GM13976 (cell line): ENCODE data around the gene MCF2L2.

Experiments
- DNase-seq: peaks from one replicate; pipeline ENCODE4 v3.0.0; 2012; ENCODE audit warnings: low spot score
- CTCF ChIP-seq: IDR thresholded peaks from 2 replicates; pipeline ENCODE4 v1.5.1; 2012; ENCODE audit warnings: borderline replicate concordance, mild to moderate bottlenecking; ENCODE audit not compliant: insufficient read depth; ENCODE audit errors: extremely low read depth, missing control alignments, control extremely low read depth
- in situ Hi-C: fragments of 300-500 bp; cut with MboI; formaldehyde crosslinking; loops from one replicate; pipeline ENCODE4 v1.12.0; 2022; ENCODE audit warnings: low sequenced_read_pairs, mixed read lengths, inconsistent platforms; ENCODE audit not compliant: unreplicated experiment

Gene MCF2L2

GRCh38 chr3:183357564-183358079 lies 70.8 kb downstream of the MCF2L2 start:
- in situ Hi-C loops = no loop called here
- DNase-seq = no peak
- TF ChIP-seq CTCF = no peak

- no peak for DNase-seq
- in situ Hi-C loops = no loop called here
- no peak for TF ChIP-seq CTCF
Observed at GRCh38 chr3:183356920-183357319, 71.5 kb downstream of the MCF2L2 start.

- DNase-seq = no peak
- TF ChIP-seq CTCF = no peak
Observed at GRCh38 chr3:183354874-183355273, 73.5 kb downstream of the MCF2L2 start.

GRCh38 chr3:183354325-183354831 lies 74.0 kb downstream of the MCF2L2 start:
- no peak for DNase-seq
- in situ Hi-C loops = no loop called here
- TF ChIP-seq CTCF = no peak

More at GRCh38 chr3:183354874-183355273, 73.5 kb downstream of the MCF2L2 start:
- in situ Hi-C loops = no loop called here

- in situ Hi-C loops = no loop called here
- no peak for TF ChIP-seq CTCF
Observed at GRCh38 chr3:183353421-183353820, 75.0 kb downstream of the MCF2L2 start.

GRCh38 chr3:183350164-183350563 lies 78.3 kb downstream of the MCF2L2 start:
- in situ Hi-C loops = no loop called here
- no peak for DNase-seq
- TF ChIP-seq CTCF = no peak

More at GRCh38 chr3:183353421-183353820, 75.0 kb downstream of the MCF2L2 start:
- DNase-seq = no peak

GRCh38 chr3:183349421-183350157 lies 78.8 kb downstream of the MCF2L2 start:
- TF ChIP-seq CTCF = no peak
- DNase-seq = no peak
- in situ Hi-C loops = no loop called here
